ENCODE data around the gene ELAVL1.
A peak's percentile ranks its signal among the peaks of the same experiment; 100 is the strongest.
"Not testable (repeated sequence)": the region's sequence is repeated elsewhere in the genome, so short reads cannot be mapped to it uniquely, and the experiment has no call there.

Gene ELAVL1

DNA sequence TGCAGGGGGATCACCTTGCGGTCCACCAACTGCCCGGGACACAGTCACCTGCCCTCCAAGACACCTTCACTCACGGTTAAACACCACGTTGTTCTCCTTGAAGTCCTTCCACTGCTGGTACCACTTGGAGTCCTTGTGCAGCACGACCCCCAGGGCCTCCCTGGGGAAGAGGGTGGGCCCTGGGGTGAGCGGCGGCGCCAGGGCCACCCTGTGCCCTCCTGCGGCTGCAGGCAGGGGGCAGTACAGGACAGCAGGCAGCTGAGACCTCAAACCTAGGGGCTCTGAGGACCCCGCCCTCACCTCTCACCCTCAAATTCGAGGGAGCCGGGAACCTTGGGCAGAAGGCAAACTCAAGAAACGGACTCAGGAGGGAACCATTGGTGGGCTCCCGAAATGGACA lies 72.0 kb downstream of the ELAVL1 start:
- ATAC-seq: no peak

DNA sequence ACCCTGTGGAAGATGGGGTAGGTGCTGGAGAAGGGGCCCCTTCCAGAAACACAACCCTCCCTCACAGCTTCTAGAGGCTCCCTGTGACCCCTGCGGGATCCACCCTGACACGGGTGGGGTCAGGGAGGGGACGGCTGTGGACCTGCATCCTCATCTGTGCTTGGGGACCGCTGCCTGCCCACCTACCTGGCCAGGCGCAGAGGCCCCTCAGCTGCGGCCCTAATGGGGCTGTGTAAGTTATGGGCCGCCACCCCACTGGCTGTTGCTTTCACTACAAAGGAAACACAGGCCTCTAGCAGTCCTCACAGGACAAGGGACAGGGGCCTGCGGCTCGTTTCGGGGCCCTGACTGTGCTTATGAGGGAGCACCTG lies 72.5 kb downstream of the ELAVL1 start:
- ATAC-seq: no peak

- no peak for ATAC-seq
Observed at GRCh38 chr19:7932276-7932929, 73.0 kb downstream of the ELAVL1 start.

GRCh38 chr19:7931221-7932061 lies 74.0 kb downstream of the ELAVL1 start:
- no peak for ATAC-seq

- no peak for ATAC-seq
Observed at GRCh38 chr19:7930765-7931164, 74.7 kb downstream of the ELAVL1 start.

DNA sequence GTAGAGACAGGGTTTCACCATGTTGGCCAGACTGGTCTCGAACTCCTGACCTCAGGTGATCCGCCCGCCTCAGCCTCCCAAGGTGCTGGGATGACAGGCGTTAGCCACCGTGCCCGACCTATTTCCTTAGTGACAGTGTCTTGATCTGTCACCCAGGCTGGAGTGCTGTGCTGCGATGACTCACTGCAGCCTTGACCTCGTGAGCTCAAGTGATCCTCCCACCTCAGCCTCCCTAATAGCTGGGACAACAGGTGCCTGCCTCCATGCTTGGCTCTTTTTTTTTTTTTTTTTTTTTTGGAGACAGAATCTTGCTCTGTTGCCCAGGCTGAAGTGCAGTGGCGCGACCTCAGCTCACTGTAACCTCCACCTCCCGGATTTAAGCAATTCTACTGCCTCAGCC lies 75.4 kb downstream of the ELAVL1 start:
- ATAC-seq: not testable (repeated sequence)

GRCh38 chr19:7928741-7929701 lies 76.4 kb downstream of the ELAVL1 start:
- ATAC-seq: peak; percentile 27 to 37

GRCh38 chr19:7928334-7928706 lies 77.1 kb downstream of the ELAVL1 start:
- no peak for ATAC-seq

GRCh38 chr19:7927605-7928333 lies 77.7 kb downstream of the ELAVL1 start:
- ATAC-seq: no peak

DNA sequence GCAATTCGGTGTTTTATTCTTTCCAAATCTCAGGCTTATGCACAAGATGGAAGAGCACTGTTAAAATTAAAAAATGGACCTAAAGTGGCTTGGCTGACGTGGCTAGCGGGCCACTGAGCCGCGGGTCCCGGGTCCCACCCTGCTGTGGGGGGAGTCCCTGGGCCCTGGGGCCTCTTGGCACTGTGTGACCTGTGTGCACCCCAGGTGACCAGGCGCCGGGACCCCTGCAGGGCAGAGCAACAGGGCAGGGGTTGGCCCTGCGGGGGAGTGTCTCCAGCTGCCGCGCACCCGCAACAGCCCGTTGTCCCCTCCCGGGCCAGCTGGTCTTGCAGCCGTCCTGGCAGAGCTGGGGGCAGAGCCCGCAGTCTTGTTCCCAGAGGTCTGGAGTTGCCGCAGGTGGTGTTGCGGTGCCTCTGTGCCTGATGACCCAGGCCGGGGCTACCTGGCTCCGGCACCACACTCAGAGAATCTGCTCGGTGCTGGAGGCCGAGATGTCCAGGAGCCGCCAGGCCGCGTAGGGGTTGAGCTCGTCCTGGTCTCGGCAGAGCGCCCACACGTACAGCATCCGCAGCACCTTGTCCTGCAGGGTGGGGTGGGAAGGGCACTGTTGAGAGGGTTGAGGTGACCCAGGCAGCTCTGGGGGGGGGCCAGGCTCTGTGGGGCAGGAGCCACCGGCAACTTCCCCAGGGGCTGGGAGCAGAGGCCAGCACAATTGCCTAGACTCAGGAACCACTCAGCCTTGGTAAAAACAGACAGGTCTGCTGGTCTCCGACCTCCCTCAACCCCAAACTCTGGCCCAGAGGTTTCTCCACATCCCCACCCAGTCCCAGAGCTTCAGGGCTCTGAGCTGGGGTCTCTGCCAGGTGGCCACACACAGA lies 78.5 kb downstream of the ELAVL1 start:
- no peak for ATAC-seq

DNA sequence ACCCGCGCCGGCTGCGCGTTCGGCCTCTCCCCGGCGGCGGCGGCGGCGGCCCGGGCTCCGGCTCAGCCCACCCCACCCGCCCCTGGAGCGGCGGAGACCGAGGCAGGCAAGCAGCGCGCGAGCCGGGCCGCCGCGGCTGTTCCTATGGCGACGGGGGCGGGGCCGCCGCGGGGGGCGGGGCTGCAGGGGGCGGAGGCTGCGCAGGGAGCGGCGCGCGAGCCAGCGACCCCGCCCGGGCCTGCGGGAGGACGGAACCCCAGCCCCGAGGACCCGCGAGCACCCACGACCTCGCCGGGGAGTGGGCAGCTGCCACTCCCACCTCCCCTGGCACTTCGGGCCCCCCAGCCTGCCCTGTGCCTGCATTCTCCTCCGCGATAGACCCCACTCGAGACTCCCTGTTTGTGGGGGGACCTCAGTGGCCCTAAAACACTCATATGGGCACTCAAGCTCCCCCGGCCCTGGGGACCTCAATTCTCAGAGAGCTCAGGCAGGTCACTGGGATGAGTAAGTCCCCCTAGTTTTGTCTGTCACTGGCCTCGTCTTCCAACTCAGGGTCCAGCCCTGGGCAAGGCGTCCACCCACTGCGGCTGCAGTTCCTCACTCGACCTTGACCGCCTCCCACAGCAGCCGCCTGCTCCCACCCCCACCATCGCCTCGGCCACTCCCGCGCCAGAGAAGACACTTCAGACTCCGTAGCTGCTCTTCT lies 79.3 kb downstream of the ELAVL1 start, which contains the start of gene CTXN1:
CTXN1 (minus strand) TSS at position 115 of the 706 bp plus-strand sequence. CDS start 597 bp downstream, outside the sequence.
- ATAC-seq: peak; percentile 49 to 58

GRCh38 chr19:7925171-7925851 lies 80.1 kb downstream of the ELAVL1 start:
- ATAC-seq: peak; percentile 42 to 45

DNA sequence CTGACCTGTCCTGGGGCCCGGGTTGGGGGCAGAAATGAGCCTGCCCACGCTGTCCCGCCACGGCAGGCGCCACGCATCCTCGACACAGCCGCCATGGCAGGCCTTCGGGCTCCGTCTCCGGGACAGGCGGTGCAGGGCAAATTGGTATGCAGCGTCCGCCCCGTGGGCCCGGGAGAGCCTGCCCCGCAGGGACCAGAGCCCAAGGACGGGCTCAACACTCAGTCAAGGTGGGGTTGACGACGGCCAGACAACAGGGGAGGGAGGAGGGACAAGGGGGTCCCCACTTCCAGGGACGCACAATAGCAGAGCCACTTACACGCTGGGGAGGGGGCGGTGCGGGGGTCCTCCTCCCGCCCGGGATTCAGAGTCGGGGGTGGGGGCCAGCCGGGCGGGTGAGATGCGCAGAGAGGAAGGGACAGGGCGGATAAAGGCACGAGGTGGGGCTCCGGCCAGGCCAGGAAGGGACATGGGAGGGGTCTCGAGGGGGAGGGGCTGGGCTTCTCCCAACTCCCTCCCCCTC lies 80.7 kb downstream of the ELAVL1 start:
- ATAC-seq: no peak

GRCh38 chr19:7924241-7924640 lies 81.2 kb downstream of the ELAVL1 start:
- no peak for ATAC-seq

GRCh38 chr19:7923295-7924191 lies 81.9 kb downstream of the ELAVL1 start:
- no peak for ATAC-seq

- no peak for ATAC-seq
Observed at GRCh38 chr19:7922836-7923195, 82.6 kb downstream of the ELAVL1 start.

- ATAC-seq: no peak
Observed at GRCh38 chr19:7921967-7922835, 83.2 kb downstream of the ELAVL1 start.

Data from activated CD4-positive, CD25-positive, alpha-beta regulatory T cell treated with anti-CD3 and anti-CD28 coated beads, Interleukin-2, amount 50 U/mL, for 24 hours (primary cell).